GM19452 (cell line): ENCODE measurements around the gene CNTNAP2.

Experiments used
- ATAC-seq: cut with Tn5 transposase; IDR thresholded peaks from one replicate; pipeline ENCODE4 v1.9.1; 2021; ENCODE audit not compliant: unreplicated experiment

The CNTNAP2 gene

GRCh38 chr7:147304376-147304775 lies 1187.8 kb downstream of the CNTNAP2 start:
- no peak for ATAC-seq

DNA sequence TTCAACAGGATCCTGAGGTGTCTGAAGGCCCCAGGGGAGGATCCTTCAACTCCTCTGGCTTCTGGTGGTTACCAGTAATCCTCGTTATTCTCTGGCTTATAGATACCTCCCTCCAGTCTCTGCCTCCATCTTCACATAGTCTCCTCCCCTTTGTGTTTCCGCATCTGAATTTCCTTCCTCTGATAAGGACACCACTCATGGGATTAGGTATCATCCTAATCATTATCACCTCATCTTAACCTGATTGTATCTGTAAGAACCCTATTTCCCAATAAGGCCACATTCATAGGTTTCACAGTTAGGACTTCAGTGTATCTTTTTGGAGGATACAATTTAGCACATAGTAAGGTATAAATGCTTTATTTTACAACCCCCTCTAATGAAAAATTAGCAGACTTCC lies 1189.2 kb downstream of the CNTNAP2 start:
- ATAC-seq: no peak

- no peak for ATAC-seq
Measured at GRCh38 chr7:147308539-147308938, 1191.9 kb downstream of the CNTNAP2 start.

DNA sequence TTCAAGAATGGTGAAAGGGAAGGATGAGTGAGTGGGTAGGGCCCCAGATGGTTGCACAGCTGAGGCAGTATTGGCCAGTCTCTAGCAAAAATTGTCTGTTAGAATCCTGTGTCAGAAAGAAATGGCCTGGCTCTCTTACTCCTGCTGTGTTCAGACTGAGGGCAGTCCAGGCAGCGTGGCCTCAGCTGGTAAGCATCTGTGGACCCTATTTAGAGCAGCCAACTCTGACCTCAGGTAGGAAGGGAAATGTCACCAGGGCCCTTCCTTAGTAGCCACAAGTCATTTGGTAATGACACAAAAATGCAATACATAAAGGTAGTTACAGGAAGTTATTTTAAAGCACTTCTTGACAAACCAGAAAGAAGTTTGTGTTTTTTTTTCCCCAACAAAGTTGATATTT lies 1194.7 kb downstream of the CNTNAP2 start:
- no peak for ATAC-seq

DNA sequence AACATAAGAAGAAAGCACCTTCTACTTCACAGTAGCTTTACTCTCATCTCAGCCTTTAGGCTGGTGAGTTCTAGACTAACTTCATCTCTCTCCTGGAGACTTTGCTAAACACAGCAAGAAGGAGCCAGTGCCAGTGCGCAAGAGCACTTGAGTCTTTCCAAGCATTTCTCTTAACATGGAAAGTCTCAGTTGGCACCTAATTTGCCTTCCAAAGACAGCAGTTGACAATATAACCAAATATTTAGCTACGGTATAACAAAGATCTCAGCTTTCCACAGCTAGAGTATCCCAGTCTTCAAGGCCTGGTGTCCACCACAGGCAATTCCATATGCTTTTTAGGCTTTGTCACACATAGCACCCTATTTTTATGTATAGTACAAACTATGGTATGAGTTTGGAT lies 1204.9 kb downstream of the CNTNAP2 start:
- ATAC-seq: no peak

GRCh38 chr7:147332988-147333387 lies 1216.4 kb downstream of the CNTNAP2 start:
- ATAC-seq: no peak

DNA sequence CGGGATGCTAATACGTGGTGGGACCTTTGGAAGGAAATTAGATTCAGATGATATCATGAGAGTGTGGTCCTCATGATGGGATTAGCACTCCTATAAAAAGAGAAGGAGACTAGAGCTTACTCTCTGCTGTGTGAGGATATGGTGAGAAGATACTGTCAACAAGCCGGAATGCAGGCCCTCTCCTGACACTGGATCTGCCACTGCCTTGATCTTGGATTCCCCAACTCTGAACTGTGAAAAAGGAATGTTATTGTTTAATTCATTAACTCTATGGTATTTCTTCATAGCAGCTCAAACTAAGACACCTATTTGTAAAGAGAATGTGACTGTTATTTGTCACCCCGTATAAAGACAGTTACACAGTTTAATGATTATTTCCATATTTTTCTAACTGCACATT lies 1246.5 kb downstream of the CNTNAP2 start:
- no peak for ATAC-seq

GRCh38 chr7:147376192-147376591 lies 1259.6 kb downstream of the CNTNAP2 start:
- ATAC-seq: no peak

DNA sequence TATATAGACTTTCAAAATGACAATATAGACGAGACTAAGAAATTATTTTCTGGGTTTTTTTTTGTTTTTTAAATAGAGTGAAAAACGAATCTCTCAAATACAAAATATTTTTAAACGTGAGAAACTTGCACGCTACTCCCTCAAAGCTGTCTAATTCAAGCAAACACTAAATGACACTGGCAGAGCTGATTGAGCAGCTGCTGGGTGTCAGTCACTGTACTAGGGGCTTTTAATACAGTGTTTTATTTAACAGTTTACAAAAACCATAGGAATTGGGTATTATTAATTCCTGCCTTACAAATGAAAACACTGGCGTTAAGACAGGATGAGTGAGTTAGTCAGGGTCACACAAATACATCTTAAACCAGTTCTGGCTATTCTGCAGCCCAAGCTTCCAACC lies 1264.3 kb downstream of the CNTNAP2 start:
- ATAC-seq: no peak

GRCh38 chr7:147394329-147394728 lies 1277.7 kb downstream of the CNTNAP2 start:
- no peak for ATAC-seq

DNA sequence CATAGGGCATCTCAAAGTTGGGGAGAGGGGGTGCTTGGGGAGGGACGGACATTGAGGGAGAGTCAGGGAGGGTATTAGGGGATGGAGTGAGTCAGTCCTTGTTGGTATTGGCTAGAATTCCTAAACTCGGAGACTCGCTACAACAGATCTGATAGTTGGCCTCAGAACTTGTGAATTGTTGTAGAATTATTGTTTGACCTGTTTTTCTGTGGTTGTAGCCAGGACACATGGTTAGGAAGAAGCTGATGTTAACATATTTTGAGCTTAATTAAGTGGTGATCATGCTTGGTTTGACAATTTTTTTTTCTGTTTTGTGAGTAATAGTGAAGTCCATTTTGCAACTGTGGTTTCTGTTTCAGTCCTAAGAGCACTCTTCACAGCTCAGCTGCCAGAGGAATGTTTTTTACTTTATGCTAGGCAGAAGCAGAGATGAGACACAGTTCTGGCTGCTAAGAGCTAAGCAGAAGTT lies 1283.7 kb downstream of the CNTNAP2 start:
- no peak for ATAC-seq

GRCh38 chr7:147400925-147401324 lies 1284.3 kb downstream of the CNTNAP2 start:
- ATAC-seq: no peak

GRCh38 chr7:147405621-147406020 lies 1289.0 kb downstream of the CNTNAP2 start:
- no peak for ATAC-seq

DNA sequence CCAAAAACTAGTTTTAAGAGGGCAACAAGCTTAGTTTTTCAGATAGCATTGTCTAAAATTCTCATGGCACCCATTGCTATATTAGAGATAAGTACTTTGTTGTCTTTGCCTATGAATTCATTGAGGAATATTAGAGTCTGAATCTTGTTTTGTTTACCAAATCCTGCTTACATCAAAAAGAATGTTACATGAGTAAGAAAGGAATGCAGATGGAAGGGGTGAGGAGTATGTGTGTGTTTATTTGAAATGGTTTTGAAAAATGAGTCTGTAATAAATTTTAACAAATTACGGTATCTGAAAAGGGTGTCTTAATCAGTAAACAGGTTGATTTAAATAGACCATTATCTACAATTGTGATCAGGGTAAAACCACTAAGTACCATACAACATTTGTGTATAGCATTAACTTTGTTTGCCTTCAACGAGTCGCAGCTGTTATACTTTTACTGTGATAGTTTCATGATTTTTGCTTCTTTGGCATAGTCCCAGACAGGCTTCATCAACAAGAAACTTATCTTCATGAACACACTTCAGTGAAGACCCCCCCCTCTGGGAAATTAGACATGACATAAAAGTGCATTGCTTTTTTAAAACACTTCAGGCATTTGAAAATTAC lies 1290.0 kb downstream of the CNTNAP2 start:
- no peak for ATAC-seq

GRCh38 chr7:147411096-147411495 lies 1294.5 kb downstream of the CNTNAP2 start:
- no peak for ATAC-seq

DNA sequence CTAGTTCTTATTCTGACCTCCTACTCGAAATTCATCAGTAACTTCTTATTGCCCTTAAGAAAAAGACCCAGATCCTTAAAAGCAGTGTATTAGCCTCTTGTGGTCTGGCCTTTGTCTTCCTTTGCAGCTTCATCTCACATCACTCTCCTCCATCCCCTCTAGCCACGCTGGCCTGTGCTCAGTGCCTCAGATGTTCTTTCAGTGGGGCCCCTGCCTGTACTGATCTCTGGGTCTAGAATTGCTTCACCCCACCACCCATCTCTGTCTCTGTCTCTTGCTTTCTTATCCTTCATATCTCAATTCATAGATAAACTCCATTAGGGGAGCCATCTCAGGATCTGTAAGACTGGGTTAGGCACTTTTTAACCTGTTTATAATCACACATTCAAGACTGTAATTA lies 1295.5 kb downstream of the CNTNAP2 start:
- no peak for ATAC-seq

GRCh38 chr7:147412782-147413556 lies 1296.4 kb downstream of the CNTNAP2 start:
- no peak for ATAC-seq

DNA sequence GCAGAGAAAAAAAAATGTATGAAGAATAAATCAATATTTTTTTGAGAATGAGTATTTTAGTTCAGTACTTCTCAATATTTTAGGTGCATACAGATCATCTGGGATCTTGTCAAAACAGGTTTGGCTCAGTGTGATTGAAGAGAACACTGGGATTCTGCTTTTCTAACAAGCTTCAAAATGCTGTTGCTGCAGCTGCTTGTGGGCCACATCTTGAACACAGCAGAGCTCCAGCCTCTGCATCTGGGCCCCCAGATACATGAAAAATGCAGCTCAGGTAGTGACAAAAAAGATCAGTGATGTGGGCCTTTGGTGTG lies 1296.9 kb downstream of the CNTNAP2 start:
- no peak for ATAC-seq

DNA sequence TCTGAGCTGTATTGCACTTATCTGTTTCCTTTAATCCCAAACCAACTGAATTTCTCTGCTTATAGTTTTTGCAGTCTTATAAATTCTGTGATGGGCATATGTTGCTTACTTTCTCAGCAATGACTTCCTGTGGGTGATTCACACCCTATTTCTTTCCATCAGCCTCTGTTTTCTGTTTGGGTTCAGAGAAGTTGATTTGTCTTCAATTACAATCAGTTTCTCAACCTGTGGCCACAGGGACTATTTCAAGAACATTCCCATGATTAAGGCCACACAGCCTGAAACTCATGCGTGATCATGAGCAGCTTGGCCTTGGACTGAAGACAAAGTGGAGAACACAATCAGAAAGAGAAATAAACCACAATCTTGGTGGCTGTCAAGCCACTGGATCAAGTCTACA lies 1299.4 kb downstream of the CNTNAP2 start:
- no peak for ATAC-seq

- ATAC-seq: no peak
Measured at GRCh38 chr7:147418966-147419365, 1302.4 kb downstream of the CNTNAP2 start.

DNA sequence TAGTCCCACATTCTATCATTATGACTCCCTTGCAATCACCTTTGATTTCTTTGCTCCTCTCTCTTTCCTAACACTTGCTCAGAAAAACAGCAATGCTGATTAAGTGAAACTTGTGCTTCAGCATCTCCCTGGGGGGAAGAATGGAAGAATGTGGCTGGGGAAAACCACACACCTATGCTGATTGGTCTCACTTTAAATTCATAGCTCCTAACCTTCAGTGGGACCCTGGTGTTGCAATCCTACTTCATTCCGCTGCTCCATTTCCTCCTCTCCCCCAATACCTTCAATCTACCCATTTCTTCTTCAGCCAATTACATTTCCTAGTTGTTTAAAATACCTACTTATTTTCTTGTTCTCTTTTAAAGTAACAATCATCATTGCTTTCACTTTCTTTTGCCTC lies 1307.3 kb downstream of the CNTNAP2 start:
- ATAC-seq: no peak

DNA sequence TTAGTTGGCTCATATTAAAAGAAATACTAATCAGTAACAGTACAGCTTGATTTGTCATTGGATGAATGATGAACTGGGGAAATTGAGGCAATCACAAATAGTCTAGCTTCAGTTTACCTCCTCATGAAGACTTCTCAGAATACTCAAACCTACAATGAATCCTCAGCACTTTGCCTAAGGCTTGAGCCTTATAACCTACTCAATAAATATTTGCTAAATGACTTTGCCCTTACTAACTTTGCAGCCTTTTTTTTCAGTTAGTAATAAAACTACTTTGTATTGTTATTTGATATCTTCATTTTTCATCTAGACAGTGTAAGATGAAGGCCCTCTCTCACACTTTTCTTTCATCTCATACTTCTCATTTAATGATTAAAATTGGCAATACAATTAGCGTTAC lies 1311.5 kb downstream of the CNTNAP2 start:
- ATAC-seq: no peak

GRCh38 chr7:147429961-147430360 lies 1313.4 kb downstream of the CNTNAP2 start:
- no peak for ATAC-seq
